Stimulated activated effector memory CD8-positive, alpha-beta T cell treated with anti-CD3 and anti-CD28 coated beads, Interleukin-12 subunit alpha, Interleukin-12 subunit beta, amount 100 ng/mL, for 72 hours (primary cell): ENCODE data around the gene ST3GAL4.
A peak's percentile ranks its signal among the peaks of the same experiment; 100 is the strongest.

Experiments used
- ATAC-seq: fragments of 150-1000 bp; cut with Tn5 transposase; 2 replicates; pipeline ENCODE4 v1.10.0; 2021
- DNase-seq, 2 donors: peaks; one replicate each; pipeline ENCODE4 v3.0.0; 2021 to 2022; ENCODE audit warnings: low spot score in 2 of 2
- H3K27ac Mint-ChIP-seq: one replicate; pipeline ENCODE4 v1.8.0; 2022; ENCODE audit warnings: mild to moderate bottlenecking, mixed read lengths
- H3K36me3 Mint-ChIP-seq: one replicate; pipeline ENCODE4 v1.8.0; 2022; ENCODE audit warnings: mild to moderate bottlenecking, mixed read lengths
- H3K4me1 Mint-ChIP-seq: one replicate; pipeline ENCODE4 v1.8.0; 2022; ENCODE audit warnings: mixed read lengths
- H3K4me3 Mint-ChIP-seq: one replicate; pipeline ENCODE4 v1.8.0; 2022; ENCODE audit warnings: mild to moderate bottlenecking, mixed read lengths
- H3K9me3 Mint-ChIP-seq: one replicate; pipeline ENCODE4 v1.8.0; 2022; ENCODE audit warnings: mixed read lengths

The ST3GAL4 gene

DNA sequence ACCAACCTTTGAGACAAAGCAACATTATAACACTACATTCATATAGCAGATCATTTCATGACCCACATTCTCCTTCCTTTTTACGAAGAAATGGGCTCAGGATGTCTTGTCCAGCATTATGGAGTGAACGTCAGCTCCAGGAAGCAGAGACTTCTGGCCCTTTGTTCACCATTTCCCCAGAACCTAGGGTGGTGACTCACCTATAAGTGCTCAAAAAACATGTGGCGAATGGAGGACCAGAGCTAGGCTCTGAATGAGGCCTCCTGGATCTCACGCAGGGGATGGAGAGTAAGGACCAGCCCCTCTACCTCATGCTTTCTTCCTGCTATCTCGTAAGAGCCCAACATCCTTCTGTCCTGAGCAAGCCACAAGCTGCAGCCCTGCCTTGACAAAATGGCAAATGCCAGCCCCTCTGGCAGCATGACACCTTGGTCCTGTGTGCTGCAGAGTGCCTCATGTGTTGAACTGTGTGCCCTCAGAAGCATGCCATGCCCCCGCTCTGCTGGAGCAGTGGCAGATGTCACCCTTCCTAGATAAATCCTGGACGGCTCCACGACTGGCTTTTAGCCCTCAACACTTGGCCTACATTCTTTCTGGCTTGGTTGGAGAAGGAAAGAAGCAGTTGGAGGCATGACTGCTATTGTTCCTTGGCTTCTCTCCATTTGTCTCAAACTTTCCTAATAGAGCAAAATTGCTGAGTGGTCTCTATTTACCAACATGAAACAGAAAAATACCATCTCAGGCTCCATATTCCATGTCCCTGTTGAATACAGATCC lies 6.5 kb upstream of the ST3GAL4 start:
- ATAC-seq (peak; percentile 45), DNase-seq (no peak)
- no peaks in the 10 kb centered on the region for H3K9me3 Mint-ChIP-seq
- H3K4me3 Mint-ChIP-seq, result no peak overlapping the region
- peaks cover 67% of the 10 kb centered on the region for H3K36me3 Mint-ChIP-seq
- H3K27ac Mint-ChIP-seq, result peak overlapping the region; percentile 86
- peaks cover 53% of the 10 kb centered on the region for H3K4me1 Mint-ChIP-seq

GRCh38 chr11:126350836-126351235 lies 4.7 kb upstream of the ST3GAL4 start:
- Mint-ChIP-seq H3K36me3 (peaks cover 60% of the 10 kb centered on the region), H3K4me3 (no peak overlapping the region), H3K9me3 (no peaks in the 10 kb centered on the region), H3K27ac (peak overlapping the region; percentile 12), H3K4me1 (peaks cover 62% of the 10 kb centered on the region)
- DNase-seq (no peak), ATAC-seq (no peak)

GRCh38 chr11:126352163-126352562 lies 3.3 kb upstream of the ST3GAL4 start:
- Mint-ChIP-seq H3K4me1 (peaks cover 66% of the 10 kb centered on the region), H3K27ac (peak overlapping the region; percentile 94), H3K9me3 (no peaks in the 10 kb centered on the region), H3K36me3 (peaks cover 46% of the 10 kb centered on the region), H3K4me3 (peak overlapping the region; percentile 95)
- ATAC-seq (no peak), DNase-seq (no peak)

- Mint-ChIP-seq H3K27ac (peak overlapping the region; percentile 94), H3K9me3 (no peaks in the 10 kb centered on the region), H3K36me3 (peaks cover 36% of the 10 kb centered on the region), H3K4me1 (peaks cover 71% of the 10 kb centered on the region), H3K4me3 (peak overlapping the region; percentile 95)
- DNase-seq (peak in 1 of 2 donors; percentile 65), ATAC-seq (peak; percentile 82)
These were observed 2.3 kb upstream of the ST3GAL4 start for GRCh38 chr11:126352934-126353801.

GRCh38 chr11:126354631-126355323 lies 709 bp upstream of the ST3GAL4 start:
- peak overlapping the region; percentile 95 for H3K4me3 Mint-ChIP-seq
- H3K27ac Mint-ChIP-seq, result peak overlapping the region; percentile 96
- no peaks in the 10 kb centered on the region for H3K9me3 Mint-ChIP-seq
- ATAC-seq, result peak; percentile 42
- DNase-seq, result peak in 1 of 2 donors; percentile 58
- H3K4me1 Mint-ChIP-seq, result peaks cover 59% of the 10 kb centered on the region
- peaks cover 31% of the 10 kb centered on the region for H3K36me3 Mint-ChIP-seq

- peak in 1 of 2 donors; percentile 69 for DNase-seq
- Mint-ChIP-seq H3K9me3 (no peaks in the 10 kb centered on the region), H3K4me1 (peaks cover 50% of the 10 kb centered on the region), H3K4me3 (peak overlapping the region; percentile 95), H3K36me3 (peaks cover 20% of the 10 kb centered on the region), H3K27ac (peak overlapping the region; percentile 75)
- ATAC-seq, result peak; percentile 25
These were observed 726 bp downstream of the ST3GAL4 start for GRCh38 chr11:126355926-126356897.

GRCh38 chr11:126357055-126357962 lies 1.8 kb downstream of the ST3GAL4 start:
- Mint-ChIP-seq H3K36me3 (peaks cover 9% of the 10 kb centered on the region), H3K27ac (peak overlapping the region; percentile 75), H3K4me3 (peak overlapping the region; percentile 95), H3K4me1 (peaks cover 52% of the 10 kb centered on the region), H3K9me3 (no peaks in the 10 kb centered on the region)
- no peak for DNase-seq
- ATAC-seq, result no peak

GRCh38 chr11:126357969-126358762 lies 2.7 kb downstream of the ST3GAL4 start:
- Mint-ChIP-seq H3K4me3 (no peak overlapping the region), H3K36me3 (peaks cover 8% of the 10 kb centered on the region), H3K4me1 (peaks cover 43% of the 10 kb centered on the region), H3K27ac (no peak overlapping the region), H3K9me3 (no peaks in the 10 kb centered on the region)
- ATAC-seq, result no peak
- no peak for DNase-seq

- H3K36me3 Mint-ChIP-seq, result peaks cover 8% of the 10 kb centered on the region
- H3K4me3 Mint-ChIP-seq, result no peak overlapping the region
- ATAC-seq, result no peak
- no peaks in the 10 kb centered on the region for H3K9me3 Mint-ChIP-seq
- no peak for DNase-seq
- H3K27ac Mint-ChIP-seq, result no peak overlapping the region
- peaks cover 37% of the 10 kb centered on the region for H3K4me1 Mint-ChIP-seq
These were observed 3.3 kb downstream of the ST3GAL4 start for GRCh38 chr11:126358763-126359160.

GRCh38 chr11:126359431-126360048 lies 4.1 kb downstream of the ST3GAL4 start:
- peaks cover 32% of the 10 kb centered on the region for H3K4me1 Mint-ChIP-seq
- no peak overlapping the region for H3K4me3 Mint-ChIP-seq
- no peak overlapping the region for H3K27ac Mint-ChIP-seq
- H3K9me3 Mint-ChIP-seq, result no peaks in the 10 kb centered on the region
- DNase-seq, result no peak
- H3K36me3 Mint-ChIP-seq, result peaks cover 6% of the 10 kb centered on the region
- ATAC-seq, result no peak

- peaks cover 27% of the 10 kb centered on the region for H3K4me1 Mint-ChIP-seq
- H3K27ac Mint-ChIP-seq, result no peak overlapping the region
- ATAC-seq (no peak), DNase-seq (no peak)
- H3K4me3 Mint-ChIP-seq, result no peak overlapping the region
- H3K36me3 Mint-ChIP-seq, result peaks cover under 1% of the 10 kb centered on the region
- no peaks in the 10 kb centered on the region for H3K9me3 Mint-ChIP-seq
These were observed 4.6 kb downstream of the ST3GAL4 start for GRCh38 chr11:126360049-126360446.

- no peaks in the 10 kb centered on the region for H3K36me3 Mint-ChIP-seq
- no peak overlapping the region for H3K4me3 Mint-ChIP-seq
- no peak for DNase-seq
- H3K27ac Mint-ChIP-seq, result peak overlapping the region; percentile 26
- ATAC-seq, result no peak
- peaks cover 22% of the 10 kb centered on the region for H3K4me1 Mint-ChIP-seq
- no peaks in the 10 kb centered on the region for H3K9me3 Mint-ChIP-seq
These were observed 5.9 kb downstream of the ST3GAL4 start for GRCh38 chr11:126361400-126361799.
